ENCODE data around the gene CGB7. TPM values are rescaled to one million over a fixed set of nuclear protein-coding genes. Genes with fewer than 3 reads are reported as not detected.

CGB7 gene
- total RNA-seq, 6 donors from 2014 or later: 0.22 to 5.2 (median 0.55) TPM

- 0 to 4% methylated on average over 13 to 23 of the region's 62 CpGs for WGBS, 2 donors
- Histone ChIP-seq H3K36me3 (peaks cover 0 to 32% (median 11%) of the 10 kb centered on the region in 4 donors), H3K27me3 (no peaks in the 10 kb centered on the region), H3K9me3 (no peaks in the 10 kb centered on the region), H3K4me3 (peak overlapping the region in 3 of 4 donors; percentile 46 to 60 (median 51)), H3K27ac (peak overlapping the region in 2 of 4 donors; percentile 11 to 37), H3K4me1 (peaks cover 15 to 27% (median 24%) of the 10 kb centered on the region in 4 donors)
- TF ChIP-seq EP300 (IDR thresholded peaks at IDR 0.05) (no peak), POLR2A (IDR thresholded peaks at IDR 0.05) (peak in 1 of 4 donors; percentile 10), CTCF (IDR thresholded peaks at IDR 0.05) (peak; percentile 27 to 71 (median 54)), POLR2AphosphoS5 (IDR thresholded peaks at IDR 0.05) (no peak)
- DNase-seq (peak; percentile 28 to 92), ATAC-seq (ENCODE audit: low FRiP score in 2 of 2) (peak; percentile 52 to 75)
Observed at GRCh38 chr19:49017666-49018351, 39.7 kb downstream of the CGB7 start.

GRCh38 chr19:49017041-49017665 lies 40.4 kb downstream of the CGB7 start, which contains the start of gene LHB:
TSS of gene LHB (minus strand) at chr19:49017091. CDS start at chr19:49017081, 10 bp downstream.
- no peaks in the 10 kb centered on the region for H3K9me3 ChIP-seq
- 85 to 86% methylated on average over 12 to 15 of the region's 17 CpGs for WGBS, 2 donors
- ATAC-seq (ENCODE audit: low FRiP score in 2 of 2): no peak

GRCh38 chr19:49016067-49016839 lies 41.3 kb downstream of the CGB7 start:
- 90% methylated on average over 16 to 20 of the region's 29 CpGs for WGBS, 2 donors
- peaks cover 15 to 27% (median 24%) of the 10 kb centered on the region in 4 donors for H3K4me1 ChIP-seq
- H3K4me3 ChIP-seq: no peak overlapping the region
- TF ChIP-seq POLR2AphosphoS5 (IDR thresholded peaks at IDR 0.05) (no peak), CTCF (IDR thresholded peaks at IDR 0.05) (no peak)
- no peak for ATAC-seq (ENCODE audit: low FRiP score in 2 of 2)
- peak in 1 of 2 donors; percentile 83 for DNase-seq
- peaks cover 0 to 45% (median 19%) of the 10 kb centered on the region in 4 donors for H3K36me3 ChIP-seq
- H3K27ac ChIP-seq: no peak overlapping the region
- H3K9me3 ChIP-seq: no peaks in the 10 kb centered on the region
- H3K27me3 ChIP-seq: no peaks in the 10 kb centered on the region

More at GRCh38 chr19:49017041-49017665, 40.4 kb downstream of the CGB7 start, which contains the start of gene LHB:
- DNase-seq: peak in 1 of 2 donors; percentile 46
- Histone ChIP-seq H3K27me3 (no peaks in the 10 kb centered on the region), H3K27ac (peak within 1 kb of the TSS in 2 of 4 donors; percentile 11 to 37), H3K36me3 (peaks cover 0 to 36% (median 14%) of the 10 kb centered on the region in 4 donors), H3K4me3 (peak within 1 kb of the TSS in 3 of 4 donors; percentile 46 to 60 (median 51)), H3K4me1 (peaks cover 15 to 27% (median 24%) of the 10 kb centered on the region in 4 donors)
- TF ChIP-seq POLR2AphosphoS5 (IDR thresholded peaks at IDR 0.05): no peak
- TF ChIP-seq CTCF (IDR thresholded peaks at IDR 0.05): no peak
- no peak for TF ChIP-seq POLR2A (IDR thresholded peaks at IDR 0.05)
- TF ChIP-seq EP300 (IDR thresholded peaks at IDR 0.05): no peak

- DNase-seq (peak in 1 of 2 donors; percentile 63), ATAC-seq (ENCODE audit: low FRiP score in 2 of 2) (no peak)
- Histone ChIP-seq H3K9me3 (no peaks in the 10 kb centered on the region), H3K27me3 (no peaks in the 10 kb centered on the region), H3K4me1 (peaks cover 15 to 27% (median 24%) of the 10 kb centered on the region in 4 donors), H3K27ac (no peak overlapping the region), H3K36me3 (peaks cover 0 to 59% (median 30%) of the 10 kb centered on the region in 4 donors), H3K4me3 (no peak overlapping the region)
- no peak for TF ChIP-seq POLR2AphosphoS5 (IDR thresholded peaks at IDR 0.05)
- no peak for TF ChIP-seq CTCF (IDR thresholded peaks at IDR 0.05)
- TF ChIP-seq POLR2A (IDR thresholded peaks at IDR 0.05): no peak
- TF ChIP-seq EP300 (IDR thresholded peaks at IDR 0.05): no peak
- 96 to 98% methylated on average over 6 to 18 of the region's 18 CpGs for WGBS, 2 donors
Observed at GRCh38 chr19:49014870-49015255, 42.7 kb downstream of the CGB7 start.

All from upper lobe of left lung (tissue), 6 donors.